NCI-H526 treated with DMSO at 0.1 percent for 48 hours (cell line): ENCODE measurements around the gene CCDC85C.

Experiments
- DNase-seq: peaks from one replicate; lab custom pipeline; 2025; lab: John Stamatoyannopoulos, UW

CCDC85C gene

GRCh38 chr14:99628887-99629618, 25.0 kb upstream of the CCDC85C start:
- DNase-seq = peak; percentile 25

GRCh38 chr14:99627510-99628381, 23.7 kb upstream of the CCDC85C start:
- DNase-seq = no peak

GRCh38 chr14:99627100-99627499, 23.1 kb upstream of the CCDC85C start:
- no peak for DNase-seq

- no peak for DNase-seq
These were observed 22.1 kb upstream of the CCDC85C start for GRCh38 chr14:99626041-99626648.

- no peak for DNase-seq
These were observed 21.5 kb upstream of the CCDC85C start for GRCh38 chr14:99625476-99625875.

- DNase-seq = no peak
These were observed 21.0 kb upstream of the CCDC85C start for GRCh38 chr14:99624971-99625370.

GRCh38 chr14:99624024-99624423, 20.0 kb upstream of the CCDC85C start:
- DNase-seq = no peak

- DNase-seq = no peak
These were observed 17.9 kb upstream of the CCDC85C start for GRCh38 chr14:99621948-99622347.

GRCh38 chr14:99619835-99620834, 16.1 kb upstream of the CCDC85C start:
- no peak for DNase-seq

GRCh38 chr14:99616832-99617800, 13.1 kb upstream of the CCDC85C start:
- DNase-seq = no peak

GRCh38 chr14:99615497-99616157, 11.6 kb upstream of the CCDC85C start:
- no peak for DNase-seq

- no peak for DNase-seq
These were observed 8.8 kb upstream of the CCDC85C start for GRCh38 chr14:99612738-99613330.

GRCh38 chr14:99612071-99612737, 8.2 kb upstream of the CCDC85C start:
- DNase-seq = no peak

GRCh38 chr14:99611646-99612045, 7.6 kb upstream of the CCDC85C start:
- DNase-seq = no peak

- no peak for DNase-seq
These were observed 5.5 kb upstream of the CCDC85C start for GRCh38 chr14:99609245-99610170.

GRCh38 chr14:99608591-99608990, 4.6 kb upstream of the CCDC85C start:
- DNase-seq = no peak

- no peak for DNase-seq
These were observed 2.4 kb upstream of the CCDC85C start for GRCh38 chr14:99606359-99606758.
